Activated CD4-positive, alpha-beta T cell treated with anti-CD3 and anti-CD28 coated beads, Interleukin-2, amount 50 U/mL, for 4 hours (primary cell): ENCODE data around the gene KCNK6.
A peak's percentile ranks its signal among the peaks of the same experiment; 100 is the strongest.
"Not testable (repeated sequence)": the region's sequence is repeated elsewhere in the genome, so short reads cannot be mapped to it uniquely, and the experiment has no call there.

Experiments used
- DNase-seq, 2 experiments: peaks; one replicate each; pipeline ENCODE4 v3.0.0-alpha.2; 2020

The KCNK6 gene

GRCh38 chr19:38324431-38324830 is 4.8 kb downstream of the KCNK6 start:
- DNase-seq = no peak

GRCh38 chr19:38326591-38326990 is 6.9 kb downstream of the KCNK6 start:
- DNase-seq = no peak

GRCh38 chr19:38329651-38330050 is 10.0 kb downstream of the KCNK6 start:
- DNase-seq = no peak

- no peak for DNase-seq
Measured at GRCh38 chr19:38331728-38332127, 12.1 kb downstream of the KCNK6 start.

- no peak for DNase-seq
Measured at GRCh38 chr19:38333245-38333644, 13.6 kb downstream of the KCNK6 start.

- peak; percentile 93 to 94 for DNase-seq
Measured at GRCh38 chr19:38335949-38336637, 16.4 kb downstream of the KCNK6 start.

- peak; percentile 93 to 94 for DNase-seq
Measured at GRCh38 chr19:38336638-38337359, 17.2 kb downstream of the KCNK6 start.

GRCh38 chr19:38337360-38337653 is 17.7 kb downstream of the KCNK6 start:
- DNase-seq = no peak

GRCh38 chr19:38339011-38339410 is 19.4 kb downstream of the KCNK6 start:
- DNase-seq = not testable (repeated sequence)

GRCh38 chr19:38340927-38341326 is 21.3 kb downstream of the KCNK6 start:
- no peak for DNase-seq

GRCh38 chr19:38346837-38347236 is 27.2 kb downstream of the KCNK6 start:
- no peak for DNase-seq

GRCh38 chr19:38350883-38351282 is 31.2 kb downstream of the KCNK6 start:
- no peak for DNase-seq

GRCh38 chr19:38351865-38352395 is 32.3 kb downstream of the KCNK6 start:
- no peak for DNase-seq

GRCh38 chr19:38352611-38353010 is 33.0 kb downstream of the KCNK6 start:
- DNase-seq = no peak

GRCh38 chr19:38355728-38356725 is 36.4 kb downstream of the KCNK6 start:
- no peak for DNase-seq

- DNase-seq = no peak
Measured at GRCh38 chr19:38358071-38358470, 38.4 kb downstream of the KCNK6 start.

GRCh38 chr19:38359242-38360021 is 39.8 kb downstream of the KCNK6 start:
- no peak for DNase-seq

GRCh38 chr19:38360351-38360750 is 40.7 kb downstream of the KCNK6 start:
- no peak for DNase-seq

GRCh38 chr19:38360839-38361631 is 41.4 kb downstream of the KCNK6 start:
- DNase-seq = no peak

GRCh38 chr19:38361633-38362075 is 42.0 kb downstream of the KCNK6 start:
- peak; percentile 45 to 53 for DNase-seq
